IPS-NIHi11 (cell line): ENCODE results near the gene RHBDD1.

ENCODE experiments used
- DNase-seq: peaks from one replicate; pipeline ENCODE4 v3.0.0; 2012; ENCODE audit warnings: mixed read lengths, low spot score

The RHBDD1 gene

DNA sequence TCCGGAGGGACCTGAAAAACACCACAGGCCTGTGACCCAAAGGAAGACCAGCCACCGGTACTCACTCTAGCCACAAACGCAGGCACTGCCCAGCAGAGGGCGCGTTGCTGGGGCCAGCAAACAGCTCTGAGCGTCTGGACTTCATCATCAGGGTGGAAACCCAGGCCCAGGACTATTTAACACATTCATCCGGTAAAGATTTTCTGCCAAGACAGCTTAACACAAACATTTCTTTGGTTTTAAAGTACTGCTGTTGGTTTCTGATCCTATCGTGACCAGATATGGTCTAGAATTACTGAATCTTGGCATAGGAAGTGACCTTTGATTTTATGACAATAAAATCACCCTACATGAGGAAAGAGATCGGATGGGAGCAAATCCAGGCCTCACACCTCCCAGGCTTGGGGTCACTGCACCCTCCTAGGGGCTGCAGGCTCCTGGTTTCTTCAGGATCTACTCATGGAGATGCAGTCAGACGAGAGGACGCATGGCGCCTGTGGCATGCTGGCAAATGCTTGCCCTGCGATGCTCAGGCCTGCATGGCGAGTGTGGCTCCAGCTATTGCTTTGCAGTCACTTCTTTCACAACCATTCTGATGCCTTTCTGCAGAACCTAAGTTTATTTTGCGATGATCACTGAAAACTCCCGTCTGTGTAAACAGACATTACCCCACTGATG lies 197.8 kb downstream of the RHBDD1 start:
- DNase-seq, result peak; percentile 83

DNA sequence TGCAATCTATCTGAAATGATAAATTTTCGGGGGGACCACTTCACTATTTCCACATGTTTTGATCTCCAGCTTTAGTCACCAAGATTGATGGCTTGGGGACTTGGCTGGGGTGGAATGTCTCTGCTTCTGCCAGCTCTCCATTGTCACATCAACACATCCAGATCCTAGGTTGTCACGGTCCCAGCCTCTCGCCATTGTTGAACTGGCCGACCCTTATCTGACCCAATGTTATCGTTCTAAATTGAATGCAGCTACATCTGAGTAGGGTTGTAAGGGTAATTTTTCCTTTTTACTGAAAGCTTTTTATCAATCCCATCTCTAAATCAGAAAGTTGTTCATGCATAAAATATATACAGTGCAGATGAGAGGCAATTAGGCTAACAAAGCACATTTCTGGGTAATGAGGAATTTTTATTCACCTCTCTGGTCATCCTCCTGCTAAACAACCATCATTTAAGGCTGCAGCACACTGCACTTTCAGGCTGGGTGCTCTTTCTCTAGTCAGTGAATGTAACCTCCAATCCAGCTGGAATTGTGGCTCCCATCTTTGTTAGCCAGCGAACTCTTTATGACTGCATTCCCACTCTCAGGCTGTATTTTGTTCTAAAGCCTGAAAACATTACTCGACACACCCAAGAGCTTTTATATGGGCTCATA lies 200.0 kb downstream of the RHBDD1 start:
- no peak for DNase-seq

- DNase-seq, result no peak
These were observed 200.7 kb downstream of the RHBDD1 start for GRCh38 chr2:227036527-227036926.

GRCh38 chr2:227038550-227039189 lies 202.8 kb downstream of the RHBDD1 start:
- no peak for DNase-seq

- DNase-seq, result no peak
These were observed 208.1 kb downstream of the RHBDD1 start for GRCh38 chr2:227043981-227044380.
